K562 (cell line): ENCODE measurements around the gene GDF2. TPM values are rescaled to one million over a fixed set of nuclear protein-coding genes. Genes with fewer than 3 reads are reported as not detected.

Experiments used
- BRCA1 ChIP-seq, 2 experiments: fragments of 450-650 bp in 1 of 2; sonication (generic) in 1 of 2; formaldehyde crosslinking in 1 of 2; IDR thresholded peaks; 2 replicates each; pipeline versions ENCODE4 v1.5.0 to v1.6.1; 2017 to 2020; ENCODE audit warnings: mild to moderate bottlenecking in 1 of 2, missing genetic modification reagents in 1 of 2
- DMBX1 ChIP-seq: fragments of 250-450 bp; sonication (Bioruptor Pico); IDR thresholded peaks from 2 replicates; pipeline ENCODE4 v1.8.0; 2022; ENCODE audit warnings: inconsistent platforms, mild to moderate bottlenecking, moderate library complexity, borderline replicate concordance
- EP300 ChIP-seq: IDR thresholded peaks from 2 replicates; pipeline ENCODE4 v1.6.1; 2012; ENCODE audit warnings: low read length, improper control_type of control experiment
- FIP1L1 ChIP-seq: fragments of 200-400 bp; formaldehyde crosslinking; IDR thresholded peaks from 2 replicates; pipeline ENCODE4 v1.6.1; 2018; ENCODE audit warnings: mild to moderate bottlenecking, low read depth, low read length; ENCODE audit not compliant: poor library complexity, severe bottlenecking
- GABPB2 ChIP-seq: fragments of 250-450 bp; sonication (Bioruptor Pico); conservative IDR thresholded peaks from 2 replicates; pipeline ENCODE4 v1.5.1; 2021; ENCODE audit warnings: mild to moderate bottlenecking
- HNRNPH1 ChIP-seq: fragments of 200-400 bp; formaldehyde crosslinking; optimal IDR thresholded peaks from 2 replicates; pipeline ENCODE3; 2017; ENCODE audit warnings: low read depth, mild to moderate bottlenecking, low read length, moderate library complexity
- HNRNPK ChIP-seq: fragments of 200-400 bp; formaldehyde crosslinking; IDR thresholded peaks from one replicate; pipeline ENCODE4 v1.6.1; 2018; ENCODE audit warnings: mild to moderate bottlenecking, low read depth, low read length; ENCODE audit not compliant: poor library complexity, severe bottlenecking
- HNRNPLL ChIP-seq: fragments of 200-400 bp; formaldehyde crosslinking; IDR thresholded peaks from 2 replicates; pipeline ENCODE4 v1.6.1; 2017; ENCODE audit warnings: low read length, low read depth, mild to moderate bottlenecking; ENCODE audit not compliant: poor library complexity, severe bottlenecking
- HOXB6 ChIP-seq: fragments of 250-450 bp; sonication (Bioruptor Pico); IDR thresholded peaks from 2 replicates; pipeline ENCODE4 v1.5.1; 2022; ENCODE audit warnings: mild to moderate bottlenecking, borderline replicate concordance
- MCM7 ChIP-seq, 2 experiments: fragments of 450-650 bp; IDR thresholded peaks; 2 replicates each; pipeline ENCODE4 v1.6.1; 2016 to 2018
- NEUROD1 ChIP-seq: fragments of 150-350 bp; IDR thresholded peaks from 2 replicates; pipeline ENCODE4 v1.6.1; 2014; ENCODE audit warnings: borderline replicate concordance, low read length, low read depth; ENCODE audit not compliant: partially characterized antibody
- RFX1 ChIP-seq: fragments of 450-650 bp; IDR thresholded peaks from 2 replicates; pipeline ENCODE4 v1.6.1; 2016; ENCODE audit warnings: mild to moderate bottlenecking, moderate library complexity
- SETDB1 ChIP-seq: IDR thresholded peaks from one replicate; pipeline ENCODE4 v1.6.1; 2012; ENCODE audit warnings: low read length, control low read depth, inconsistent platforms
- SREBF2 ChIP-seq: sonication (generic); formaldehyde crosslinking; IDR thresholded peaks from 2 replicates; pipeline ENCODE4 v1.4.0; 2020; ENCODE audit warnings: mild to moderate bottlenecking, missing genetic modification reagents
- ZNF239 ChIP-seq: fragments of 250-450 bp; sonication (Bioruptor Pico); IDR thresholded peaks from 2 replicates; pipeline ENCODE4 v1.4.0; 2020; ENCODE audit warnings: mild to moderate bottlenecking
- polyA plus RNA-seq, 8 experiments: library from polyadenylated mRNA; depleted of rRNA in 4 of 8; stranded (reverse) in 5 of 8; unstranded in 3 of 8; fragments of >200 nt; fragmentation: Nextera tagmentation in 2 of 8; fragmentation: Illumina TruSeq in 1 of 8; extraction: Ambion mirVana in 2 of 8; extraction: Trizol in 1 of 8; gene quantifications; 2 replicates each; pipeline versions ENCODE4 v1.2.1 to v1.2.3, GENCODE V29; 2011 to 2014; ENCODE audit warnings: inconsistent platforms in 1 of 8, missing spikeins in 1 of 8
- total RNA-seq, 7 experiments: library from RNA; depleted of rRNA in 6 of 7; stranded (reverse); fragments of >200 nt in 6 of 7; fragmentation: Illumina TruSeq in 2 of 7; extraction: Trizol in 2 of 7; gene quantifications; 2 replicates each; pipeline versions ENCODE4 v1.2.1 to v1.2.3, GENCODE V29; 2011 to 2021; ENCODE audit warnings: low replicate concordance in 1 of 7
- TF ChIP-seq, protein P1 (sequence below): fragments of 450-650 bp; IDR thresholded peaks from 2 replicates; pipeline ENCODE4 v1.6.1; 2016
- TF ChIP-seq, protein P2 (sequence below), 3 experiments: IDR thresholded peaks in 2 of 3; conservative IDR thresholded peaks in 1 of 3; 2 replicates each; pipeline ENCODE4 v1.5.1; 2011 to 2012; ENCODE audit warnings: low read length in 3 of 3, mild to moderate bottlenecking in 3 of 3, control low read depth in 2 of 3, improper control_type of control experiment in 1 of 3, inconsistent platforms in 1 of 3, low read depth in 1 of 3, mixed read lengths in 1 of 3, moderate library complexity in 1 of 3; ENCODE audit not compliant: insufficient read depth in 2 of 3

Gene GDF2
- total and polyA plus RNA-seq, 9 of the 15 experiments (the other 6 are each of a cell fraction or from before 2014, with no cell fraction given), result 0.08 to 0.58 (median 0.27) TPM; not detected in 2

DNA sequence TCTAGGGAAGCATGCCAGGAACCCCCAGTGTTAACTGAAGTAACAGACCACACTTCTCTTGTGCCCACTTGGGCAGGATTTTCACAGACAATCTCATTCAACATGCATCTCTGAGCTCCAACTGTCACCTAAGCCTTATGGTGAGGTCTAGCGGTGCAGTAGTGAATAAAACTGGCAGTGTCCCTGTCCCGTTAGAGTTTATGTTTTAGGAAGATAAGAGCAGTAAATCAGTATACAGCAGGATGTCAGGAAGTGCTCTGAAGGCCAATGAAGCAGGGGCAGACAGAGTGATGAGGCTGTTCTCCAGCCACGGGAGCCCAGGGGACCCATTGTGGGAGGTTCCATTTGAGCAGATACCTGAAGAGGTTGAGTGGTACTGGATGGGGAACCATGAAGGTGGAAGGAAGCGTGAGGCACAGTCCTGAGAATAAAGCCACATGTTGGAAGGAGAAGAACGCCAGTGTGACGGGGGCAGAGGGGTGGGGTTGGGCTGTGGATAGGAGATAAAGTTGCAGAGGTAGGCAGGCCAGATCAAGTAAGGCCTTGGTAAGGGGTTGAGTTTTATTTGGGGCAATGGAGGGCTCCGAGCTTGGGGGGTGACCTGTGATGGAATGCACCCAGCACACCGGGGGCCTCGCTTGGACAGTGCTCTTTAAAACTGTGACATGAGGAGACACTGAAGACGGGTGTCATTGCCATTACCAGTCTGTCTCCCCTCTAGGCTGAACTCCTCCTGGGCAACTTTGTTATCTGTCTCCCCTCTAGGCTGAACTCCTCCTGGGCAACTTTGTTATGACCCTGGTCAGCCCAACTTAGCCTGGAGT lies 15.7 kb upstream of the GDF2 start (continued):
- no peak for TF ChIP-seq HNRNPH1
- no peak for TF ChIP-seq SREBF2
- no peak for TF ChIP-seq GABPB2 (CRISPR knock-in tag)
- TF ChIP-seq HNRNPK, result no peak
- TF ChIP-seq, protein P1, sequence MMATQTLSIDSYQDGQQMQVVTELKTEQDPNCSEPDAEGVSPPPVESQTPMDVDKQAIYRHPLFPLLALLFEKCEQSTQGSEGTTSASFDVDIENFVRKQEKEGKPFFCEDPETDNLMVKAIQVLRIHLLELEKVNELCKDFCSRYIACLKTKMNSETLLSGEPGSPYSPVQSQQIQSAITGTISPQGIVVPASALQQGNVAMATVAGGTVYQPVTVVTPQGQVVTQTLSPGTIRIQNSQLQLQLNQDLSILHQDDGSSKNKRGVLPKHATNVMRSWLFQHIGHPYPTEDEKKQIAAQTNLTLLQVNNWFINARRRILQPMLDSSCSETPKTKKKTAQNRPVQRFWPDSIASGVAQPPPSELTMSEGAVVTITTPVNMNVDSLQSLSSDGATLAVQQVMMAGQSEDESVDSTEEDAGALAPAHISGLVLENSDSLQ, result peak; percentile 98
- TF ChIP-seq EP300, result peak; percentile 78
- TF ChIP-seq, protein P2, sequence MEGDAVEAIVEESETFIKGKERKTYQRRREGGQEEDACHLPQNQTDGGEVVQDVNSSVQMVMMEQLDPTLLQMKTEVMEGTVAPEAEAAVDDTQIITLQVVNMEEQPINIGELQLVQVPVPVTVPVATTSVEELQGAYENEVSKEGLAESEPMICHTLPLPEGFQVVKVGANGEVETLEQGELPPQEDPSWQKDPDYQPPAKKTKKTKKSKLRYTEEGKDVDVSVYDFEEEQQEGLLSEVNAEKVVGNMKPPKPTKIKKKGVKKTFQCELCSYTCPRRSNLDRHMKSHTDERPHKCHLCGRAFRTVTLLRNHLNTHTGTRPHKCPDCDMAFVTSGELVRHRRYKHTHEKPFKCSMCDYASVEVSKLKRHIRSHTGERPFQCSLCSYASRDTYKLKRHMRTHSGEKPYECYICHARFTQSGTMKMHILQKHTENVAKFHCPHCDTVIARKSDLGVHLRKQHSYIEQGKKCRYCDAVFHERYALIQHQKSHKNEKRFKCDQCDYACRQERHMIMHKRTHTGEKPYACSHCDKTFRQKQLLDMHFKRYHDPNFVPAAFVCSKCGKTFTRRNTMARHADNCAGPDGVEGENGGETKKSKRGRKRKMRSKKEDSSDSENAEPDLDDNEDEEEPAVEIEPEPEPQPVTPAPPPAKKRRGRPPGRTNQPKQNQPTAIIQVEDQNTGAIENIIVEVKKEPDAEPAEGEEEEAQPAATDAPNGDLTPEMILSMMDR (IDR thresholded peaks at IDR 0.05 in 2 of 3, conservative IDR thresholded peaks at IDR 0.05 in 1 of 3; ENCODE audit: insufficient read depth in 2 of 3, low read depth in 1 of 3, low read length in 3 of 3), result no peak; a peak in 1 of 6 replicates
- TF ChIP-seq SETDB1, result no peak
- no peak for TF ChIP-seq RFX1
- TF ChIP-seq ZNF239 (CRISPR knock-in tag), result no peak
- TF ChIP-seq BRCA1 (IDR thresholded peaks at IDR 0.05), result no peak
- TF ChIP-seq BRCA1 (CRISPR knock-in tag; IDR thresholded peaks at IDR 0.05), result no peak
- TF ChIP-seq DMBX1 (CRISPR knock-in tag), result no peak
- TF ChIP-seq HNRNPLL, result no peak
- TF ChIP-seq FIP1L1, result no peak
- no peak for TF ChIP-seq MCM7 (IDR thresholded peaks at IDR 0.05)
- no peak for TF ChIP-seq NEUROD1
- TF ChIP-seq HOXB6 (CRISPR knock-in tag), result no peak
